K562 (cell line): ENCODE results near the gene IL4R. TPM values are rescaled to one million over a fixed set of nuclear protein-coding genes. Genes with fewer than 3 reads are reported as not detected.

Experiments used
- ATAC-seq: fragments of 200-7000 bp; cut with Tn5 transposase; 3 replicates; pipeline ENCODE4 v1.9.1; 2020; ENCODE audit warnings: moderate library complexity
- BruUV-seq: library from RNA; stranded (reverse); fragments of 400-500 nt; replicated peaks from 2 replicates; lab custom pipeline; 2021; lab: Mats Ljungman, UMichigan
- CTCF ChIA-PET: fragments of 300-600 bp; formaldehyde crosslinking; extraction: SDS; loops from one replicate; lab custom pipeline; 2021; ENCODE audit warnings: low intra/inter-chr PET ratio; lab: Yijun Ruan, JAX
- POLR2A ChIA-PET: fragments of 300-600, 350-650 bp; sonication (Branson Sonifier 250); formaldehyde crosslinking; extraction: SDS; loops from one replicate; lab custom pipeline; 2021; ENCODE audit warnings: antibody characterized with exemption, inconsistent platforms; lab: Yijun Ruan, JAX
- DNase-seq, 4 experiments: peaks; one replicate each; pipeline versions ENCODE4 v3.0.0 to v3.0.0-alpha.2; 2011 to 2018; ENCODE audit warnings: low spot score in 3 of 4, mixed read lengths in 3 of 4; ENCODE audit errors: extremely low read depth in 1 of 4
- FAIRE-seq: peaks from 2 replicates; lab custom pipeline; 2011; peaks lifted over from hg19 to GRCh38; lab: Jason Lieb, UNC
- H2AFZ ChIP-seq: 2 replicates; pipeline ENCODE4 v1.6.0; 2011; ENCODE audit warnings: low read depth, low read length, control low read depth, inconsistent platforms
- H3K27ac ChIP-seq: fragments of 200-600 bp; 3 replicates; pipeline ENCODE4 v1.8.0; 2011; ENCODE audit warnings: low read depth, mild to moderate bottlenecking, control low read depth, inconsistent platforms, low read length, moderate library complexity, mixed read lengths; ENCODE audit errors: extremely low read depth
- H3K27me3 ChIP-seq, 2 experiments: fragments of 300-600 bp in 1 of 2; 2 replicates in 1 of 2; 3 replicates in 1 of 2; pipeline versions ENCODE4 v1.6.0 to v1.8.0; 2011; ENCODE audit warnings: inconsistent platforms in 2 of 2, low read length in 2 of 2, mild to moderate bottlenecking in 1 of 2, mixed read lengths in 1 of 2, moderate library complexity in 1 of 2; ENCODE audit not compliant: control insufficient read depth in 2 of 2, insufficient read depth in 2 of 2
- H3K36me3 ChIP-seq: fragments of 300-600 bp; 3 replicates; pipeline ENCODE4 v1.8.0; 2011; ENCODE audit warnings: mild to moderate bottlenecking, low read length, inconsistent platforms; ENCODE audit not compliant: control insufficient read depth, insufficient read depth
- H3K4me1 ChIP-seq, 2 experiments: fragments of 200-600 bp in 1 of 2; replicated peaks in 1 of 2; 2 replicates in 1 of 2; 3 replicates in 1 of 2; pipeline versions ENCODE4 v1.5.1 to v1.8.0; 2011; ENCODE audit warnings: inconsistent platforms in 2 of 2, low read length in 2 of 2, mild to moderate bottlenecking in 1 of 2, mixed read lengths in 1 of 2, moderate library complexity in 1 of 2; ENCODE audit not compliant: control insufficient read depth in 2 of 2, insufficient read depth in 2 of 2
- H3K4me2 ChIP-seq: 2 replicates; pipeline ENCODE4 v1.6.1; 2011; ENCODE audit warnings: low read length, control low read depth, inconsistent platforms, mixed read lengths; ENCODE audit not compliant: insufficient read depth
- H3K4me3 ChIP-seq: fragments of 200-600 bp; sonication (generic), shearing (Covaris generic); 2 replicates; pipeline ENCODE4 v1.5.1; 2016; ENCODE audit warnings: control low read depth, inconsistent platforms
- H3K79me2 ChIP-seq: fragments of 200-600 bp; 3 replicates; pipeline ENCODE4 v1.8.0; 2011; ENCODE audit warnings: low read length, inconsistent platforms; ENCODE audit not compliant: control insufficient read depth, insufficient read depth
- H3K9ac ChIP-seq, 2 experiments: 2 replicates each; pipeline versions ENCODE4 v1.6.0 to v1.6.1; 2011; ENCODE audit warnings: low read depth in 2 of 2, low read length in 2 of 2, control low read depth in 1 of 2, inconsistent platforms in 1 of 2, mild to moderate bottlenecking in 1 of 2, mixed read lengths in 1 of 2; ENCODE audit not compliant: insufficient read depth in 1 of 2
- H3K9me1 ChIP-seq: one replicate; pipeline ENCODE4 v1.6.0; 2011; ENCODE audit warnings: inconsistent platforms, mild to moderate bottlenecking, low read length, moderate library complexity; ENCODE audit not compliant: control insufficient read depth, insufficient read depth
- H3K9me3 ChIP-seq: replicated peaks from 2 replicates; pipeline ENCODE4 v1.5.1; 2011; ENCODE audit warnings: low read depth, low read length, inconsistent platforms; ENCODE audit not compliant: control insufficient read depth, insufficient read depth
- H4K20me1 ChIP-seq: replicated peaks from 2 replicates; pipeline ENCODE4 v1.6.1; 2011; ENCODE audit warnings: low read length, inconsistent platforms, mixed read lengths; ENCODE audit not compliant: control insufficient read depth, insufficient read depth
- PCBP1 ChIP-seq: fragments of 200-400 bp; formaldehyde crosslinking; IDR thresholded peaks from 2 replicates; pipeline ENCODE4 v1.6.1; 2018; ENCODE audit warnings: mild to moderate bottlenecking, low read depth, low read length; ENCODE audit not compliant: poor library complexity, severe bottlenecking
- ZNF24 ChIP-seq: fragments of 450-650 bp; IDR thresholded peaks from 2 replicates; pipeline ENCODE4 v1.6.1; 2016
- ZNF551 ChIP-seq: fragments of 250-450 bp; sonication (Bioruptor Pico); IDR thresholded peaks from 2 replicates; pipeline ENCODE4 v1.5.0; 2021; ENCODE audit warnings: mild to moderate bottlenecking, moderate library complexity
- WGBS: fragments of 100-300 bp; shearing (Covaris generic); methylation state at CpG from one replicate; pipeline ENCODE4 v1.1.6; 2016; ENCODE audit warnings: low coverage, mixed read lengths; ENCODE audit not compliant: insufficient coverage; ENCODE audit errors: missing lambda C conversion rate; 5-methylcytosine and 5-hydroxymethylcytosine counted together
- in situ Hi-C: fragments of 300-500 bp; cut with MboI; formaldehyde crosslinking; loops from 4 replicates; pipeline ENCODE4 v1.15.0; 2018; ENCODE audit warnings: inconsistent platforms, mixed read lengths
- intact Hi-C: fragments of 100-400 bp; cut with micrococcal nuclease; formaldehyde crosslinking; loops from 2 replicates; pipeline ENCODE4 v1.14.2; 2022
- polyA plus RNA-seq, 8 experiments: library from polyadenylated mRNA; depleted of rRNA in 4 of 8; stranded (reverse) in 5 of 8; unstranded in 3 of 8; fragments of >200 nt; fragmentation: Nextera tagmentation in 2 of 8; fragmentation: Illumina TruSeq in 1 of 8; extraction: Ambion mirVana in 2 of 8; extraction: Trizol in 1 of 8; gene quantifications; 2 replicates each; pipeline versions ENCODE4 v1.2.1 to v1.2.3, GENCODE V29; 2011 to 2014; ENCODE audit warnings: inconsistent platforms in 1 of 8, missing spikeins in 1 of 8
- total RNA-seq, 7 experiments: library from RNA; depleted of rRNA in 6 of 7; stranded (reverse); fragments of >200 nt in 6 of 7; fragmentation: Illumina TruSeq in 2 of 7; extraction: Trizol in 2 of 7; gene quantifications; 2 replicates each; pipeline versions ENCODE4 v1.2.1 to v1.2.3, GENCODE V29; 2011 to 2021; ENCODE audit warnings: low replicate concordance in 1 of 7
- TF ChIP-seq, protein P1 (sequence below): fragments of 250-450 bp; sonication (Bioruptor Pico); IDR thresholded peaks from 2 replicates; pipeline ENCODE4 v1.9.0; 2021; ENCODE audit warnings: mild to moderate bottlenecking
- TF ChIP-seq, protein P2 (sequence below): fragments of 450-650 bp; IDR thresholded peaks from 2 replicates; pipeline ENCODE4 v1.6.1; 2017; ENCODE audit warnings: antibody characterized with exemption
- TF ChIP-seq, protein P3 (sequence below): fragments of 250-450 bp; sonication (Bioruptor Pico); IDR thresholded peaks from 2 replicates; pipeline ENCODE4 v1.4.0; 2020

The IL4R gene
- total and polyA plus RNA-seq, 9 of the 15 experiments (the other 6 are each of a cell fraction or from before 2014, with no cell fraction given) = 0.17 to 5.8 (median 3.3) TPM

DNA sequence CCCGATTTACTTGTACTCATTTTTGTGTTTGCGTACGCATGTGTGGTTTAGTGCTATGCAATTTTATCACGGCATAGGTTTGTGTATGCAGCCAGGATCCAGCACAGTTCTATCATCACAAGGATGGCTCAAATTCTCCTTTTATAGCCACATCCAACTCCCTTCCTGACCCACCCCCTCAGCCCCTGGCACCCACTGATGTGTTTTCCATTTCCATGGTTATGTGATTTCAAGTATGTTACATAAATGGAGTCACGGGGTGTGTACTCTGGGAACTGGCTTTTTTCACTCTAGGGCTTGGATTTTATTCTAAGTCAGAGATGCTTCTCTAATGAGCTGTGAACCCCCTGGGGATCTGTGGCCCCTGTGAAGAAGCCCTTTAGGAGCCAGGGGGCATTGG, 16.8 kb downstream of the IL4R start (continued):
- TF ChIP-seq, protein P1, sequence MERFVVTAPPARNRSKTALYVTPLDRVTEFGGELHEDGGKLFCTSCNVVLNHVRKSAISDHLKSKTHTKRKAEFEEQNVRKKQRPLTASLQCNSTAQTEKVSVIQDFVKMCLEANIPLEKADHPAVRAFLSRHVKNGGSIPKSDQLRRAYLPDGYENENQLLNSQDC (CRISPR knock-in tag) = no peak
- TF ChIP-seq PCBP1 (no peak), ZNF551 (CRISPR knock-in tag) (no peak)
- TF ChIP-seq, all 486 proteins: peak for 0

DNA sequence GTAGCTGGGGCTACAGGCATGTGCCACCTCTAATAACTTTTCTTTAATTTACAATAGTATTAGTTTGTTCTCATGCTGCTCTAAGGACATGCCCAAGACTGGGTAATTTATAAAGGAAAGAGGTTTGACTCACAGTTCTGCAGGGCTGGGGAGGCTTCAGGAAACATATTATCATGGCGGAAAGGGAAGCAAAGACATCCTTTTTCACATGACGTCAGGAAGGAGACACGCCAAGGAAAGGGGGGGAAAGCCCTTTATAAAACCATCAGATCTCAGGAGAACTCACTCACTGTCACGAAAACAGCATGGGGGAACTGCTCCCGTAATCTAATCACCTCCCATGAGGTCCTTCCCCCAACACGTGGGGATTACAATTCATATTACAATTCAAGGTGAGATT, 18.3 kb downstream of the IL4R start:
- Histone ChIP-seq H3K27me3 (no peaks in the 10 kb centered on the region), H4K20me1 (no peaks in the 10 kb centered on the region), H3K27ac (no peak overlapping the region), H2AFZ (no peak overlapping the region), H3K4me3 (no peak overlapping the region), H3K79me2 (no peaks in the 10 kb centered on the region), H3K36me3 (no peaks in the 10 kb centered on the region), H3K4me2 (no peak overlapping the region), H3K9me1 (no peaks in the 10 kb centered on the region), H3K4me1 (no peaks in the 10 kb centered on the region), H3K9ac (no peak overlapping the region), H3K9me3 (no peaks in the 10 kb centered on the region)
- 40% methylated on average over 2 of the region's 6 CpGs for WGBS
- no peak for FAIRE-seq
- BruUV-seq = no TSS peak
- ATAC-seq = no peak
- intact Hi-C loops = no loop called here
- no peak for DNase-seq
- in situ Hi-C loops = no loop called here
- ChIA-PET CTCF (no interaction called here), POLR2A (no interaction called here)
- TF ChIP-seq ZNF24 = no peak
- TF ChIP-seq, protein P2, sequence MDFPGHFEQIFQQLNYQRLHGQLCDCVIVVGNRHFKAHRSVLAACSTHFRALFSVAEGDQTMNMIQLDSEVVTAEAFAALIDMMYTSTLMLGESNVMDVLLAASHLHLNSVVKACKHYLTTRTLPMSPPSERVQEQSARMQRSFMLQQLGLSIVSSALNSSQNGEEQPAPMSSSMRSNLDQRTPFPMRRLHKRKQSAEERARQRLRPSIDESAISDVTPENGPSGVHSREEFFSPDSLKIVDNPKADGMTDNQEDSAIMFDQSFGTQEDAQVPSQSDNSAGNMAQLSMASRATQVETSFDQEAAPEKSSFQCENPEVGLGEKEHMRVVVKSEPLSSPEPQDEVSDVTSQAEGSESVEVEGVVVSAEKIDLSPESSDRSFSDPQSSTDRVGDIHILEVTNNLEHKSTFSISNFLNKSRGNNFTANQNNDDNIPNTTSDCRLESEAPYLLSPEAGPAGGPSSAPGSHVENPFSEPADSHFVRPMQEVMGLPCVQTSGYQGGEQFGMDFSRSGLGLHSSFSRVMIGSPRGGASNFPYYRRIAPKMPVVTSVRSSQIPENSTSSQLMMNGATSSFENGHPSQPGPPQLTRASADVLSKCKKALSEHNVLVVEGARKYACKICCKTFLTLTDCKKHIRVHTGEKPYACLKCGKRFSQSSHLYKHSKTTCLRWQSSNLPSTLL = no peak
- TF ChIP-seq, protein P3, sequence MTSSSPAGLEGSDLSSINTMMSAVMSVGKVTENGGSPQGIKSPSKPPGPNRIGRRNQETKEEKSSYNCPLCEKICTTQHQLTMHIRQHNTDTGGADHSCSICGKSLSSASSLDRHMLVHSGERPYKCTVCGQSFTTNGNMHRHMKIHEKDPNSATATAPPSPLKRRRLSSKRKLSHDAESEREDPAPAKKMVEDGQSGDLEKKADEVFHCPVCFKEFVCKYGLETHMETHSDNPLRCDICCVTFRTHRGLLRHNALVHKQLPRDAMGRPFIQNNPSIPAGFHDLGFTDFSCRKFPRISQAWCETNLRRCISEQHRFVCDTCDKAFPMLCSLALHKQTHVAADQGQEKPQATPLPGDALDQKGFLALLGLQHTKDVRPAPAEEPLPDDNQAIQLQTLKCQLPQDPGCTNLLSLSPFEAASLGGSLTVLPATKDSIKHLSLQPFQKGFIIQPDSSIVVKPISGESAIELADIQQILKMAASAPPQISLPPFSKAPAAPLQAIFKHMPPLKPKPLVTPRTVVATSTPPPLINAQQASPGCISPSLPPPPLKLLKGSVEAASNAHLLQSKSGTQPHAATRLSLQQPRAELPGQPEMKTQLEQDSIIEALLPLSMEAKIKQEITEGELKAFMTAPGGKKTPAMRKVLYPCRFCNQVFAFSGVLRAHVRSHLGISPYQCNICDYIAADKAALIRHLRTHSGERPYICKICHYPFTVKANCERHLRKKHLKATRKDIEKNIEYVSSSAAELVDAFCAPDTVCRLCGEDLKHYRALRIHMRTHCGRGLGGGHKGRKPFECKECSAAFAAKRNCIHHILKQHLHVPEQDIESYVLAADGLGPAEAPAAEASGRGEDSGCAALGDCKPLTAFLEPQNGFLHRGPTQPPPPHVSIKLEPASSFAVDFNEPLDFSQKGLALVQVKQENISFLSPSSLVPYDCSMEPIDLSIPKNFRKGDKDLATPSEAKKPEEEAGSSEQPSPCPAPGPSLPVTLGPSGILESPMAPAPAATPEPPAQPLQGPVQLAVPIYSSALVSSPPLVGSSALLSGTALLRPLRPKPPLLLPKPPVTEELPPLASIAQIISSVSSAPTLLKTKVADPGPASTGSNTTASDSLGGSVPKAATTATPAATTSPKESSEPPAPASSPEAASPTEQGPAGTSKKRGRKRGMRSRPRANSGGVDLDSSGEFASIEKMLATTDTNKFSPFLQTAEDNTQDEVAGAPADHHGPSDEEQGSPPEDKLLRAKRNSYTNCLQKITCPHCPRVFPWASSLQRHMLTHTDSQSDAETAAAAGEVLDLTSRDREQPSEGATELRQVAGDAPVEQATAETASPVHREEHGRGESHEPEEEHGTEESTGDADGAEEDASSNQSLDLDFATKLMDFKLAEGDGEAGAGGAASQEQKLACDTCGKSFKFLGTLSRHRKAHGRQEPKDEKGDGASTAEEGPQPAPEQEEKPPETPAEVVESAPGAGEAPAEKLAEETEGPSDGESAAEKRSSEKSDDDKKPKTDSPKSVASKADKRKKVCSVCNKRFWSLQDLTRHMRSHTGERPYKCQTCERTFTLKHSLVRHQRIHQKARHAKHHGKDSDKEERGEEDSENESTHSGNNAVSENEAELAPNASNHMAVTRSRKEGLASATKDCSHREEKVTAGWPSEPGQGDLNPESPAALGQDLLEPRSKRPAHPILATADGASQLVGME (CRISPR knock-in tag) = no peak
